Stimulated activated CD8-positive, alpha-beta memory T cell treated with anti-CD3 and anti-CD28 coated beads, Interleukin-15, amount 100 ng/mL, for 1 hour (primary cell): Measurements from ENCODE around the gene ARFGEF3.

Source experiments
- DNase-seq: peaks from one replicate; pipeline ENCODE4 v3.0.0-alpha.2; 2020; ENCODE audit warnings: low read depth

ARFGEF3 gene

DNA sequence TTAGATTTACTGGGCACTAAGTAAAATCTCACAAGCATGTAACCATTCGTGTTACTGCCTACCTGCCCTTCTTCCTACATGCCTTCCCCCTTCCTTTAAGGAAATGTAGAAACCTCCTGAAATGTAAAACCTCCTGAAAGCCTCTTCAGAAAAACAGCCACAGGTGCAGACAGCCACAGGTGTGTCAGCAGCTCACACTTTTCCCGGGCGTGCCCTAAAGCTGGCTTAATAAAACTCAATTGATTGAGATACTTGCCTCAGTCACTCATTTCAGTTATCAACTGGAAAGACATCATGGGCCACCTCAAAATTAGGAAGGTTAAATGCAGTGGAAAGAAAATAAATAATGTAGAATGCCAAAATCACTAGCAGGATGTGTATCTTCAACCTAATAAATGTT, 79.6 kb downstream of the ARFGEF3 start:
- DNase-seq, result no peak

DNA sequence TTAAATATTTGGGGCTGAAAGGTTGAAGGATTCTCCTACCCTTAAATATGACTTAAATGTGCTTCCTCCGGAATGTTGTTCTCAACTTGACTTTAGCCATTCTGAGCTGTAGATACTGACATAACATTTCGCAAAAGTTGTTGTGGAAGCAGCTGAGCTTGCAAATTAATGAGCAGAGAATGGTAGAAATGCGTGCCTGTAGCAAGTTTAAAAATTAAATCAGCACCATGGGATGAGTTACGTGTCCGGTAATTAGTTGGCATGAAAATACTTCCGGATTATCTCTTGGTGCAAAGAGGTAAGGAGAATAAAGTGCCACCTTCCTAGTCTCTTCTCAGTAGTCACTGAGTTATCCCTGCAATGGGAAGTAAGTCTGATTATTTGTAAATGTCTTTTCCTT, 80.2 kb downstream of the ARFGEF3 start:
- no peak for DNase-seq

DNA sequence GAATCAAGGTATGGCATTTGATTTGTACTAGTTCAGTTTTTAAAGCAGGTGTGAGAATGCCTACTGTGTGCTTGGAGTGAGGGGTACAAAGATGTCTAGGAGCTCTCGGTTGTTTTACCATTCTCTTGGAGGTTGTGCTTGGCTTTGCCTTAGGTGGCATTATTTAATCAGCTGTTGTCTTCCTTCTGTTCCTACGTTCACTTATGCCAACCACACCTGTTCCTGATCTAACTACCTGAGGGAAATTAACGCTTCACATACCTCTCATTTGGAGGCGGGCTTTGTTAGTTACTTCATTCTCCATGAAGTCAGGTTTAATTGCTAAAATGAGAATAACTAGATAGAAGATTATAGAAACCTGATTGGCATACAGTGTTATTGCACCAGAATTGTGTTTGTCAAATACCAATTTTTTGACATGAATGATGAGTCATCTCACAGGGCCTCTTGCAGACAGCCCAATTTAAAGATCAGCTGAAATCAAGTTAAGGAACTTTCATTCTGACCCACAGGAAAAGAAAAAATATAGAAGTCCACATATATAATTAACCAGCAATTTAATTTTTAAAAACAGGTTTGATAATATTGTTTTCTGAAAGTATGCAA, 81.4 kb downstream of the ARFGEF3 start:
- no peak for DNase-seq

- DNase-seq, result no peak
Measured at GRCh38 chr6:138245751-138246150, 84.0 kb downstream of the ARFGEF3 start.

GRCh38 chr6:138246650-138247440, 85.1 kb downstream of the ARFGEF3 start:
- DNase-seq, result no peak

DNA sequence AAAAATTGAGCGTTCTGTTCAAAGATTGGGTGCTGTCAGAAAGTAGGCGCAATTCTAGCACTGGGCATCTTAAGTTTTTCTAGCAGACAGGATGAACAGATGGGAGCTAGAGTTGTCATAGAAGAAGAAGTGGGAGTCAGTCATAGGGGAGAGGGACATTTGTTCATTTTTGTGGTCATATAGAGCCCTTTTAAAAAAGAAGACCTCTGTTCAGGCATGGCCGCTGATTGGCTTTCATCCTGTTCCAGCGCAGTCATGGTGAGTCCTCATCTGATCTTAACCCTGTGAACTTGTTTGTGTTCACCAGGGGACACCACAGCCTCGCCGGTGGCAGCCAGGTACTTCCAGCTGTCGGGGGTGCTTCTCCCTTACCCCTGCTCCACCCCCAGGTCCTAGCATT, 86.3 kb downstream of the ARFGEF3 start:
- DNase-seq, result no peak

DNA sequence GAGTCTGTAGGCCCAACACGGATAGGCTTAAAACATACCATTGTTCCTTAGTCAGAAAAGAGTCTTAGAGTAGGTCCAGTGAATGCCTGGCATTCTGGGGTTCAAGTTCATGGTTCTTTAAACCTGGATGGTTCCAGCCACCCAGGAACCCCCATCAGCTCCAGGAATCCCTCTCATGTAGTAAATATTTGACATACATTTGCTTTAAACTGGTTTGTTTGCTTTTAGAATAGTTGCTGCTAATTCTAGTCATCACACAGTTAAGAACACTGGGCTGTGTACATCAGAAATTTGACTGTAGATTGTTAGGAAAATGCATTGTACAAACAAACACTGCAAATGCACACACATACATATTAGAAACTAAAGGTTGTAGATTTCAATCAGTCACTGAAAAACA, 87.1 kb downstream of the ARFGEF3 start:
- DNase-seq, result no peak

DNA sequence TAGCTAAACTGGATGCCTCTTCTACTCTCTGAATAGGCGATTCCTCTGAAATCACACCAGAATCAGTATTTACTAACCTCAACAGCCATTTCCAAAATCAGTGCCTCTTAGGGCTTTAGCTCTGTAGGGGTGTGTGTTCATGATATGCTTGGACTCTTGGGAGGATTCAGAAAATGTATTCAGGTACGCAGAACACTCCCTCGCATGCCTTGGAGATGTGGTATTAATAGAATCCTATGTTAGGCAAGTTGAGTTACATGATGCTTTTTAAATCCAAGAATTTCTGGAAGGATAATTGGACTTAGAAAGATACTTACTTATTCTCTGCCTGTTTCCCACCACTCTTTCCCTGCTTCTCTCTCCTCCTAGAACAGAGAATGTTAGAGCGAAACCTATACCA, 88.3 kb downstream of the ARFGEF3 start:
- no peak for DNase-seq

- DNase-seq, result no peak
Measured at GRCh38 chr6:138250513-138251247, 88.9 kb downstream of the ARFGEF3 start.

- no peak for DNase-seq
Measured at GRCh38 chr6:138253731-138254130, 92.0 kb downstream of the ARFGEF3 start.

DNA sequence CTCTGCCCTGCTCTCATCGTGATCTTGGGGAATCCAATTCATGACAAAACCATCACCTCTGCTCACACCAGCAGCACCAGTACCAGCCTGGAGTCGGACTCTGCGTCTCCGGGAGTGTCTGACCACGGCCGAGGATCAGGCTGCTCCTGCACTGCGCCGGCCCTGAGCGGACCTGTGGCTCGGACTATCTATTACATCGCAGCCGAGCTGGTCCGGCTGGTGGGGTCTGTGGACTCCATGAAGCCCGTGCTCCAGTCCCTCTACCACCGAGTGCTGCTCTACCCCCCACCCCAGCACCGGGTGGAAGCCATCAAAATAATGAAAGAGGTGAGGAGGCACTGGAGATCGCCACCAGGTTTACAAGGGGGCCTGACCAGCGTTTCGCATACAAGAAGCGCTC, 93.7 kb downstream of the ARFGEF3 start:
- no peak for DNase-seq

- DNase-seq, result no peak
Measured at GRCh38 chr6:138257638-138258040, 95.9 kb downstream of the ARFGEF3 start.

DNA sequence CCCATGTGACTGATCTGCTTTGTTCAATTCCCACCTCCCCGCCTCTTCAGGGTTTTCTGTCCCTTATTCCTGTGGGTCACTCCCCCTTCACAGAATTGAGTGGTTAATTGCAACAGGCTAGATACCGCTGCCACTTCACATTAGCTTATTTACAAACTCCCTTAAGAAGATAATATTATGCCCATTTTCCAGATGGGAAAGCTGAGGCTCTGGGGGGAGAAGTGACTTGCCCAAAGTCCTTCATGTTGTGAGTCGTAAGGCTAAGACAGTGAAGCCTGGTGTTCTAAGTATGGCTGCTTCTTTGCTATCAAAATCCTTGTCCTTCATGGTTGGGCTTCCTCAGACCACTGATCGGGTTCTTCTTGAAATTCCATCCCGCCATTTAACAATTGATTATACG, 96.5 kb downstream of the ARFGEF3 start:
- no peak for DNase-seq

GRCh38 chr6:138258991-138259390, 97.3 kb downstream of the ARFGEF3 start:
- no peak for DNase-seq

- DNase-seq, result no peak
Measured at GRCh38 chr6:138261116-138261780, 99.5 kb downstream of the ARFGEF3 start.

- DNase-seq, result no peak
Measured at GRCh38 chr6:138263963-138264362, 102.2 kb downstream of the ARFGEF3 start.

- DNase-seq, result no peak
Measured at GRCh38 chr6:138264372-138264880, 102.7 kb downstream of the ARFGEF3 start.

- no peak for DNase-seq
Measured at GRCh38 chr6:138266095-138266494, 104.4 kb downstream of the ARFGEF3 start.

DNA sequence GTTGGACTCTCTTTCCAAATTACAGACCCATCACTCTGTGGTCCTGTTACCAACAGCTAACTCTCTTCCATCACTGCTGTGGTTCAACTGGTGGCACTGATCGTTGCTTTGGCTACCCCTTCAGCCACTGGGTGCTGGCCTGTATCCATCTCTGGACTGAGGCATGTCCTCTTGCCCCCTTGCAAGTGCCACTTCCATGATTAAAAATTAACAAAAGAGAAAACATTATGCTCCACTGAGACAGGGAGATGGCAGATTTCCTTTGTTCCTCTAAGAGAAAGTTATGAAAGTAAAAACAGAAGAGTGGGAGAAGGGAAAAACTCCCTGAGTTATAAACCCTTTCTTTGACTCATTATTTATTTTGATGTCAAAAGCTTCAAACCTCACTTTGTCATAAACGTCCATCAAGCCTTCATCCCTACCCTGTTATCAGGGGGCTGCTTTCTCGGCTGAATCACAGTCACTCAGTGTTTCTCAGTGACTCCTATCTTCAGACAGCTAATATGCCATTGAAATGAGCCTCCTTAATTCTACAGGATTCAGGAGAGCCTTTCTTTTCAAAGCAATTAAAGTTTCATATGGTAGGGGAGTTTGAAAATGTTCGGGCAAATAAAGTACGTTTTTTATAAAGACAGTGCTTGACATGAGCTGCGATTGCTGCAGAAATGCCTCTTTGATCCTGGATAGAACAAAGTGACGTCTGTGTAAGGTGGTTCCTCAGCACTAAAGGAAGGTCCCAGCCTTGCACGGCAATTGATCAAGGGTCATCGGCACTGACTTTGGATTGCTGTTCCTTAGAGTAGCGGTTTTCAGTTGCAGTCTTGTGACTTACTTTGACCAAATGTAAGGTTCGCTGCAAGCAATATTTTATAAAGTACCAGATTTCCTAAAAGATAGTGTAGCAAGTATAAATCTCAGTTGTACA, 106.5 kb downstream of the ARFGEF3 start:
- no peak for DNase-seq

DNA sequence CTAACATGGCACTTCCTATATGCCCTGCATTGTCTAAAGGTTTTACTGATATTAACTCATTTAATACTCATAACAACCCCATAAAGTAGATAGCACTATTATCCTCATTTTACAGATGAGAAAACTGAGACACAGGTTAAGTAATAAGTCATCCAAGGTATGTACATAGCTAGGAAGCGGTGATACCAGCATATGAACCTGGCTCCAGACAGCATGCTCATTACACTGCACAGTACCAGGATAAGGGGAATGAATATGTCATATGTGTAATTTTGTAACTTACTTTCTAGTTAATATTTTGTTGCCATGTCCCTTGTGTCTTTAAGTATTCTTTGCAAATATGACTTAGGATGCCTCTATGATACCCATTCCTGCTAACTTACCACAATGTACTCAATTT, 109.7 kb downstream of the ARFGEF3 start:
- no peak for DNase-seq
